NCI-H82 treated with DMSO at 0.1 percent for 48 hours (cell line): ENCODE results near the gene POC1B.

ENCODE experiments used
- DNase-seq: peaks from one replicate; lab custom pipeline; 2025; ENCODE audit not compliant: unreplicated experiment; lab: John Stamatoyannopoulos, UW

Gene POC1B

GRCh38 chr12:89424389-89424788 is 101.5 kb downstream of the POC1B start:
- DNase-seq: no peak

GRCh38 chr12:89421092-89421835 is 104.6 kb downstream of the POC1B start:
- no peak for DNase-seq

GRCh38 chr12:89418228-89418910 is 107.5 kb downstream of the POC1B start:
- DNase-seq: no peak

GRCh38 chr12:89417246-89417977 is 108.4 kb downstream of the POC1B start:
- DNase-seq: no peak

GRCh38 chr12:89416049-89416792 is 109.6 kb downstream of the POC1B start:
- no peak for DNase-seq

- no peak for DNase-seq
Observed at GRCh38 chr12:89414851-89415250, 111.0 kb downstream of the POC1B start.

GRCh38 chr12:89414322-89414721 is 111.5 kb downstream of the POC1B start:
- DNase-seq: no peak

- no peak for DNase-seq
Observed at GRCh38 chr12:89413234-89413633, 112.6 kb downstream of the POC1B start.

GRCh38 chr12:89412665-89413064 is 113.2 kb downstream of the POC1B start:
- DNase-seq: no peak

GRCh38 chr12:89411846-89412245 is 114.0 kb downstream of the POC1B start:
- no peak for DNase-seq

- DNase-seq: no peak
Observed at GRCh38 chr12:89411234-89411633, 114.6 kb downstream of the POC1B start.

GRCh38 chr12:89405626-89406345 is 120.1 kb downstream of the POC1B start:
- no peak for DNase-seq

GRCh38 chr12:89401433-89402058 is 124.3 kb downstream of the POC1B start:
- no peak for DNase-seq

GRCh38 chr12:89400415-89400814 is 125.4 kb downstream of the POC1B start:
- no peak for DNase-seq

GRCh38 chr12:89395712-89396111 is 130.1 kb downstream of the POC1B start:
- DNase-seq: no peak

GRCh38 chr12:89393551-89394121 is 132.2 kb downstream of the POC1B start:
- DNase-seq: no peak

- no peak for DNase-seq
Observed at GRCh38 chr12:89392391-89392790, 133.5 kb downstream of the POC1B start.

GRCh38 chr12:89391726-89392336 is 134.0 kb downstream of the POC1B start:
- no peak for DNase-seq
